HEK293 (cell line): ENCODE results near the gene ANKRD16.
"Not testable (repeated sequence)": the region's sequence is repeated elsewhere in the genome, so short reads cannot be mapped to it uniquely, and the experiment has no call there.

Experiments used
- CTCF ChIA-PET: fragments of 350-600 bp; formaldehyde crosslinking; extraction: SDS; loops from one replicate; lab custom pipeline; 2021; ENCODE audit warnings: antibody characterized with exemption; lab: Yijun Ruan, JAX
- POLR2A ChIA-PET: fragments of 300-600 bp; formaldehyde crosslinking; extraction: SDS; loops from one replicate; lab custom pipeline; 2020; ENCODE audit warnings: antibody characterized with exemption, inconsistent platforms; lab: Yijun Ruan, JAX
- H3K27ac ChIP-seq: fragments of 200-500 bp; sonication (Bioruptor generic); 2 replicates; pipeline ENCODE4 v1.5.1; 2014; ENCODE audit warnings: low read depth, low read length, control low read depth, inconsistent platforms; ENCODE audit errors: extremely low read depth
- H3K36me3 ChIP-seq, 2 experiments: fragments of 200-500 bp in 1 of 2; sonication (Bioruptor generic) in 1 of 2; 1 replicate in 1 of 2; 2 replicates in 1 of 2; pipeline ENCODE4 v1.5.1; 2014 to 2017; ENCODE audit warnings: inconsistent platforms in 2 of 2, low read length in 2 of 2; ENCODE audit not compliant: control insufficient read depth in 2 of 2, insufficient read depth in 1 of 2
- H3K4me1 ChIP-seq: fragments of 200-500 bp; sonication (Bioruptor generic); 2 replicates; pipeline ENCODE4 v1.5.1; 2014; ENCODE audit warnings: mild to moderate bottlenecking, low read length, inconsistent platforms; ENCODE audit not compliant: control insufficient read depth, insufficient read depth
- H3K4me3 ChIP-seq: 2 replicates; pipeline ENCODE4 v1.5.1; 2011; ENCODE audit warnings: low read depth, mild to moderate bottlenecking, control low read depth, low read length, moderate library complexity
- H3K9me3 ChIP-seq: fragments of 200-500 bp; sonication (Bioruptor generic); 2 replicates; pipeline ENCODE4 v1.5.1; 2014; ENCODE audit warnings: low read depth, low read length, inconsistent platforms; ENCODE audit not compliant: control insufficient read depth, insufficient read depth
- ELK4 ChIP-seq: IDR thresholded peaks from 2 replicates; pipeline ENCODE4 v1.6.1; 2011; ENCODE audit warnings: mild to moderate bottlenecking, low read depth, low read length, borderline replicate concordance
- HOXA7 ChIP-seq: sonication (generic); formaldehyde crosslinking; IDR thresholded peaks from 2 replicates; pipeline ENCODE4 v1.8.1; 2022; ENCODE audit warnings: missing genetic modification reagents, borderline replicate concordance
- INSM2 ChIP-seq: fragments of 450-650 bp; formaldehyde crosslinking; IDR thresholded peaks from 2 replicates; pipeline ENCODE4 v1.5.1; 2016; ENCODE audit warnings: missing biosample characterization, missing genetic modification characterization
- PRDM2 ChIP-seq: fragments of 450-650 bp; formaldehyde crosslinking; IDR thresholded peaks from 2 replicates; pipeline ENCODE4 v1.5.1; 2016; ENCODE audit warnings: missing biosample characterization, missing genetic modification characterization, borderline replicate concordance
- RBAK ChIP-seq: fragments of 450-650 bp; formaldehyde crosslinking; IDR thresholded peaks from 2 replicates; pipeline ENCODE4 v1.5.1; 2016; ENCODE audit warnings: missing biosample characterization, missing genetic modification characterization
- SETDB1 ChIP-seq: IDR thresholded peaks from one replicate; pipeline ENCODE4 v1.6.1; 2017; ENCODE audit warnings: mild to moderate bottlenecking, low read length, moderate library complexity, mixed read lengths; ENCODE audit not compliant: insufficient read length
- TRIM28 ChIP-seq: IDR thresholded peaks from 2 replicates; pipeline ENCODE4 v1.6.1; 2011; ENCODE audit warnings: low read length, control low read depth, borderline replicate concordance
- ZBTB21 ChIP-seq: fragments of 450-650 bp; formaldehyde crosslinking; IDR thresholded peaks from 2 replicates; pipeline ENCODE4 v1.5.1; 2017; ENCODE audit warnings: missing biosample characterization, missing genetic modification characterization
- ZNF121 ChIP-seq: fragments of 450-650 bp; formaldehyde crosslinking; IDR thresholded peaks from 2 replicates; pipeline ENCODE4 v1.5.1; 2016; ENCODE audit warnings: missing biosample characterization, missing genetic modification characterization
- ZNF138 ChIP-seq: fragments of 450-650 bp; formaldehyde crosslinking; IDR thresholded peaks from 2 replicates; pipeline ENCODE4 v1.5.1; 2016; ENCODE audit warnings: missing biosample characterization, missing genetic modification characterization, borderline replicate concordance
- ZNF280C ChIP-seq: fragments of 450-650 bp; formaldehyde crosslinking; IDR thresholded peaks from 2 replicates; pipeline ENCODE4 v1.5.1; 2016; ENCODE audit warnings: missing biosample characterization, missing genetic modification characterization
- ZNF302 ChIP-seq: fragments of 450-650 bp; formaldehyde crosslinking; IDR thresholded peaks from 2 replicates; pipeline ENCODE4 v1.5.1; 2016; ENCODE audit warnings: missing biosample characterization, missing genetic modification characterization, low read depth
- ZNF341 ChIP-seq: fragments of 450-650 bp; formaldehyde crosslinking; IDR thresholded peaks from 2 replicates; pipeline ENCODE4; 2016; ENCODE audit warnings: low read depth, missing biosample characterization, missing genetic modification characterization
- ZNF473 ChIP-seq: fragments of 450-650 bp; formaldehyde crosslinking; IDR thresholded peaks from 2 replicates; pipeline ENCODE4 v1.5.1; 2017; ENCODE audit warnings: missing biosample characterization, missing genetic modification characterization
- ZNF510 ChIP-seq: fragments of 450-650 bp; formaldehyde crosslinking; IDR thresholded peaks from 2 replicates; pipeline ENCODE4 v1.5.1; 2018; ENCODE audit warnings: mild to moderate bottlenecking, missing genetic modification characterization, missing biosample characterization; ENCODE audit not compliant: insufficient replicate concordance
- ZNF555 ChIP-seq: fragments of 450-650 bp; formaldehyde crosslinking; conservative IDR thresholded peaks from 2 replicates; pipeline ENCODE4 v1.5.1; 2017; ENCODE audit warnings: missing biosample characterization, mild to moderate bottlenecking, missing genetic modification characterization, inconsistent platforms
- ZNF571 ChIP-seq: fragments of 450-650 bp; formaldehyde crosslinking; IDR thresholded peaks from 2 replicates; pipeline ENCODE4 v1.5.0; 2017; ENCODE audit warnings: missing biosample characterization, missing genetic modification characterization
- ZNF610 ChIP-seq: fragments of 450-650 bp; formaldehyde crosslinking; IDR thresholded peaks from 2 replicates; pipeline ENCODE4 v1.5.1; 2016; ENCODE audit warnings: missing biosample characterization, missing genetic modification characterization, borderline replicate concordance
- ZSCAN16 ChIP-seq: fragments of 450-650 bp; formaldehyde crosslinking; IDR thresholded peaks from 2 replicates; pipeline ENCODE4 v1.5.1; 2016; ENCODE audit warnings: missing biosample characterization, missing genetic modification characterization
- ZXDB ChIP-seq: fragments of 450-650 bp; formaldehyde crosslinking; IDR thresholded peaks from 2 replicates; pipeline ENCODE4 v1.5.1; 2016; ENCODE audit warnings: missing biosample characterization, missing genetic modification characterization

The ANKRD16 gene

GRCh38 chr10:5828725-5829124, 61.0 kb downstream of the ANKRD16 start (continued):
- TF ChIP-seq PRDM2 (tag by site-specific recombination) (no peak), ZNF555 (tag by site-specific recombination) (no peak), HOXA7 (no peak), ELK4 (no peak)

- H3K36me3 ChIP-seq = no peaks in the 10 kb centered on the region; a peak in 1 of 3 replicates
- CTCF ChIA-PET = interaction anchor here (0.6 kb wide), 3 partner anchors 14 to 207 kb away, joined by 3 read pairs; no protein-coding TSS in a partner anchor
- POLR2A ChIA-PET = no interaction called here
- TF ChIP-seq TRIM28 (no peak), RBAK (tag by site-specific recombination) (no peak), ZNF138 (tag by site-specific recombination) (no peak), ZNF571 (tag by site-specific recombination) (no peak), ZNF510 (tag by site-specific recombination) (no peak), ZNF610 (no peak), ZBTB21 (tag by site-specific recombination) (no peak), ZNF280C (tag by site-specific recombination) (no peak), ZXDB (tag by site-specific recombination) (no peak), ZNF121 (tag by site-specific recombination) (no peak), ZSCAN16 (no peak), SETDB1 (no peak), ZNF302 (tag by site-specific recombination) (no peak), INSM2 (tag by site-specific recombination) (no peak), ZNF473 (tag by site-specific recombination) (no peak), ZNF341 (tag by site-specific recombination) (no peak)
- H3K9me3 ChIP-seq = no peaks in the 10 kb centered on the region
- H3K27ac ChIP-seq = no peak overlapping the region
- no peaks in the 10 kb centered on the region for H3K4me1 ChIP-seq
- no peak overlapping the region for H3K4me3 ChIP-seq
Observed at GRCh38 chr10:5827841-5828240, 61.9 kb downstream of the ANKRD16 start.

- H3K36me3 ChIP-seq, H3K27ac ChIP-seq, H3K4me3 ChIP-seq, POLR2A ChIA-PET, H3K9me3 ChIP-seq, H3K4me1 ChIP-seq, CTCF ChIA-PET: not testable (repeated sequence)
Observed at GRCh38 chr10:5826511-5826910, 63.2 kb downstream of the ANKRD16 start.
